ENCODE measurements around the gene MOB2.

DNA sequence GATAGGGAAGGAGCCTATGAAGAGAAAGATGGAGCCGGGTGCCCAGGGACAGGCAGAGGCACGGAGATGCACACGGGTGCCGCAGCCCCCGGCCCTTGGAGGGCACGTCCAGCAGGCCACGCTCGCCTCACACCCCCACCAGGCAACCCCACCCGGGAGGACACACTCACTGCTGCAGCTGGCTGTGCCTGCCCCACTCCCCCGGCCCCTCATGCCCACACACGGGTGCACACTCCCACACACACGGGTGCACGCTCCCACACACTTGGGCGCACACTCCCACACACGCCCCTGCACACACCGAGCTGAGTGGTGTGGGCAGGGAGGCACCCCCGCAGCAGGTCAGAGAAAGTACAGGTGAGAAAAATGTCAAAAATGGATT, 1.1 kb downstream of the MOB2 start:
- no peak for TF ChIP-seq POLR2A (IDR thresholded peaks at IDR 0.05)
- TF ChIP-seq, protein P1, sequence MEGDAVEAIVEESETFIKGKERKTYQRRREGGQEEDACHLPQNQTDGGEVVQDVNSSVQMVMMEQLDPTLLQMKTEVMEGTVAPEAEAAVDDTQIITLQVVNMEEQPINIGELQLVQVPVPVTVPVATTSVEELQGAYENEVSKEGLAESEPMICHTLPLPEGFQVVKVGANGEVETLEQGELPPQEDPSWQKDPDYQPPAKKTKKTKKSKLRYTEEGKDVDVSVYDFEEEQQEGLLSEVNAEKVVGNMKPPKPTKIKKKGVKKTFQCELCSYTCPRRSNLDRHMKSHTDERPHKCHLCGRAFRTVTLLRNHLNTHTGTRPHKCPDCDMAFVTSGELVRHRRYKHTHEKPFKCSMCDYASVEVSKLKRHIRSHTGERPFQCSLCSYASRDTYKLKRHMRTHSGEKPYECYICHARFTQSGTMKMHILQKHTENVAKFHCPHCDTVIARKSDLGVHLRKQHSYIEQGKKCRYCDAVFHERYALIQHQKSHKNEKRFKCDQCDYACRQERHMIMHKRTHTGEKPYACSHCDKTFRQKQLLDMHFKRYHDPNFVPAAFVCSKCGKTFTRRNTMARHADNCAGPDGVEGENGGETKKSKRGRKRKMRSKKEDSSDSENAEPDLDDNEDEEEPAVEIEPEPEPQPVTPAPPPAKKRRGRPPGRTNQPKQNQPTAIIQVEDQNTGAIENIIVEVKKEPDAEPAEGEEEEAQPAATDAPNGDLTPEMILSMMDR (IDR thresholded peaks at IDR 0.05): no peak
- no peak for TF ChIP-seq EP300 (IDR thresholded peaks at IDR 0.05)
- TF ChIP-seq POLR2AphosphoS5 (IDR thresholded peaks at IDR 0.05): no peak

All from suprapubic skin (tissue), 4 donors.